Stomach (tissue), 4 donors: ENCODE measurements around the gene FAF2.

Experiments
- EP300 ChIP-seq: sonication (generic); formaldehyde crosslinking; IDR thresholded peaks from one replicate; pipeline ENCODE4 v1.6.1; 2017; ENCODE audit warnings: antibody characterized with exemption
- POLR2A ChIP-seq, 4 donors: fragments of 450-650 bp; IDR thresholded peaks; one replicate each; pipeline ENCODE4 v1.6.1; 2016; ENCODE audit warnings: antibody characterized with exemption in 4 of 4, control low read depth in 2 of 4, mild to moderate bottlenecking in 1 of 4, moderate library complexity in 1 of 4
- TF ChIP-seq, protein P1 (sequence below), 7 experiments: fragments of 450-650 bp in 4 of 7; fragments of 200-600 bp in 3 of 7; sonication (generic) in 3 of 7; IDR thresholded peaks; one replicate each; pipeline ENCODE4 v1.5.1; 2016 to 2019; ENCODE audit warnings: antibody characterized with exemption in 7 of 7, control low read depth in 2 of 7, mild to moderate bottlenecking in 1 of 7

DNA sequence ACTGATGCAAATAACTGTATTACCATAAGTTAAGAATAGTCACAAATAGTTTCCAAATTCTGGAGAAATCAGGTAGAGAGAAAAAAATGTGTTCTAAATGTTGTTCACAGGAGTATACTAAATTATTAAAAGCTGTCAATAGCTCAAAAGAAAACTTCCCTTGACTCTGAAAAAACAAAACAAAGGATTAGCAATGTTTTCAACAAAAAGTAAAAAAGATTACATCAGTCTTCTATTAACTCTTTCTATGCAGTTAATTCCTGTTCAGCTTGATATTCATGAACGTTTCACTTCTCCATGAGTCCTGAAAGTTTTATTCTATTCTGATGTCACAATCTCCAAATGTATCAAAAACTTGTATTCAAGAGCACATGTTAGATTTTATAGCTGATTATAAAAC, 22.4 kb upstream of the FAF2 start:
- TF ChIP-seq, protein P1, sequence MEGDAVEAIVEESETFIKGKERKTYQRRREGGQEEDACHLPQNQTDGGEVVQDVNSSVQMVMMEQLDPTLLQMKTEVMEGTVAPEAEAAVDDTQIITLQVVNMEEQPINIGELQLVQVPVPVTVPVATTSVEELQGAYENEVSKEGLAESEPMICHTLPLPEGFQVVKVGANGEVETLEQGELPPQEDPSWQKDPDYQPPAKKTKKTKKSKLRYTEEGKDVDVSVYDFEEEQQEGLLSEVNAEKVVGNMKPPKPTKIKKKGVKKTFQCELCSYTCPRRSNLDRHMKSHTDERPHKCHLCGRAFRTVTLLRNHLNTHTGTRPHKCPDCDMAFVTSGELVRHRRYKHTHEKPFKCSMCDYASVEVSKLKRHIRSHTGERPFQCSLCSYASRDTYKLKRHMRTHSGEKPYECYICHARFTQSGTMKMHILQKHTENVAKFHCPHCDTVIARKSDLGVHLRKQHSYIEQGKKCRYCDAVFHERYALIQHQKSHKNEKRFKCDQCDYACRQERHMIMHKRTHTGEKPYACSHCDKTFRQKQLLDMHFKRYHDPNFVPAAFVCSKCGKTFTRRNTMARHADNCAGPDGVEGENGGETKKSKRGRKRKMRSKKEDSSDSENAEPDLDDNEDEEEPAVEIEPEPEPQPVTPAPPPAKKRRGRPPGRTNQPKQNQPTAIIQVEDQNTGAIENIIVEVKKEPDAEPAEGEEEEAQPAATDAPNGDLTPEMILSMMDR (IDR thresholded peaks at IDR 0.05) = no peak
- TF ChIP-seq POLR2A (IDR thresholded peaks at IDR 0.05) (no peak), EP300 (no peak)
